Panc1 (cell line): ENCODE data around the gene NEIL3.

ENCODE experiments used
- POLR2AphosphoS5 ChIP-seq: IDR thresholded peaks from 2 replicates; pipeline ENCODE4 v1.6.1; 2012; ENCODE audit warnings: mild to moderate bottlenecking, low read depth, low read length, moderate library complexity
- REST ChIP-seq, 2 experiments: IDR thresholded peaks; 2 replicates each; pipeline ENCODE4 v1.6.1; 2011 to 2012; ENCODE audit warnings: low read depth in 2 of 2, control low read depth in 1 of 2, low read length in 1 of 2, mild to moderate bottlenecking in 1 of 2, moderate library complexity in 1 of 2; ENCODE audit not compliant: insufficient read depth in 1 of 2
- TCF7L2 ChIP-seq: IDR thresholded peaks from 2 replicates; pipeline ENCODE4 v1.6.1; 2011; ENCODE audit warnings: mild to moderate bottlenecking, low read depth, low read length, inconsistent platforms
- TF ChIP-seq, protein P1 (sequence below): fragments of 450-650 bp; IDR thresholded peaks from 2 replicates; pipeline ENCODE4 v1.5.1; 2017; ENCODE audit warnings: mild to moderate bottlenecking

- TF ChIP-seq, protein P1, sequence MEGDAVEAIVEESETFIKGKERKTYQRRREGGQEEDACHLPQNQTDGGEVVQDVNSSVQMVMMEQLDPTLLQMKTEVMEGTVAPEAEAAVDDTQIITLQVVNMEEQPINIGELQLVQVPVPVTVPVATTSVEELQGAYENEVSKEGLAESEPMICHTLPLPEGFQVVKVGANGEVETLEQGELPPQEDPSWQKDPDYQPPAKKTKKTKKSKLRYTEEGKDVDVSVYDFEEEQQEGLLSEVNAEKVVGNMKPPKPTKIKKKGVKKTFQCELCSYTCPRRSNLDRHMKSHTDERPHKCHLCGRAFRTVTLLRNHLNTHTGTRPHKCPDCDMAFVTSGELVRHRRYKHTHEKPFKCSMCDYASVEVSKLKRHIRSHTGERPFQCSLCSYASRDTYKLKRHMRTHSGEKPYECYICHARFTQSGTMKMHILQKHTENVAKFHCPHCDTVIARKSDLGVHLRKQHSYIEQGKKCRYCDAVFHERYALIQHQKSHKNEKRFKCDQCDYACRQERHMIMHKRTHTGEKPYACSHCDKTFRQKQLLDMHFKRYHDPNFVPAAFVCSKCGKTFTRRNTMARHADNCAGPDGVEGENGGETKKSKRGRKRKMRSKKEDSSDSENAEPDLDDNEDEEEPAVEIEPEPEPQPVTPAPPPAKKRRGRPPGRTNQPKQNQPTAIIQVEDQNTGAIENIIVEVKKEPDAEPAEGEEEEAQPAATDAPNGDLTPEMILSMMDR: no peak
- TF ChIP-seq POLR2AphosphoS5: no peak
- TF ChIP-seq REST (IDR thresholded peaks at IDR 0.05; ENCODE audit: insufficient read depth in 1 of 2, low read depth in 2 of 2, low read length in 1 of 2): no peak
- no peak for TF ChIP-seq TCF7L2
Observed at GRCh38 chr4:177265729-177266128, 43.9 kb upstream of the NEIL3 start.
